IMR-90 (cell line): ENCODE data around the gene FGFBP2. TPM values are rescaled to one million over a fixed set of nuclear protein-coding genes. Genes with fewer than 3 reads are reported as not detected.

ENCODE experiments used
- ATAC-seq: fragments of 200-7000 bp; cut with Tn5 transposase; 2 replicates; pipeline ENCODE4 v1.9.1; 2020; ENCODE audit warnings: low read depth, mild to moderate bottlenecking, moderate library complexity
- BruUV-seq: library from RNA; stranded (reverse); fragments of 400-500 nt; replicated peaks from 2 replicates; lab custom pipeline; 2021; lab: Mats Ljungman, UMichigan
- CTCF ChIA-PET: fragments of 300-600 bp; formaldehyde crosslinking; extraction: SDS; loops from one replicate; lab custom pipeline; 2021; ENCODE audit warnings: antibody characterized with exemption; lab: Yijun Ruan, JAX
- POLR2A ChIA-PET: fragments of 300-600 bp; sonication (Branson Sonifier 250); formaldehyde crosslinking; loops from one replicate; lab custom pipeline; 2022; ENCODE audit warnings: antibody characterized with exemption; ENCODE audit not compliant: unreplicated experiment; lab: Charles Lee
- DNase-seq: peaks from one replicate; pipeline ENCODE4 v3.0.0; 2013
- H2AFZ ChIP-seq: replicated peaks from 2 replicates; pipeline ENCODE3; 2013; ENCODE audit warnings: low read length, mild to moderate bottlenecking; ENCODE audit not compliant: poor library complexity
- H2AK5ac ChIP-seq: 2 replicates; pipeline ENCODE4 v1.6.1; 2013; ENCODE audit warnings: low read depth, low read length, inconsistent platforms
- H2AK9ac ChIP-seq: replicated peaks from 2 replicates; pipeline ENCODE3; 2013; ENCODE audit warnings: mild to moderate bottlenecking, low read depth, low read length, moderate library complexity; ENCODE audit not compliant: poor library complexity
- H2BK120ac ChIP-seq: 2 replicates; pipeline ENCODE4 v1.6.1; 2013; ENCODE audit warnings: low read depth, low read length, inconsistent platforms
- H2BK15ac ChIP-seq: 3 replicates; pipeline ENCODE4 v1.6.1; 2013; ENCODE audit warnings: low read depth, low read length, inconsistent platforms
- H2BK20ac ChIP-seq: 2 replicates; pipeline ENCODE4 v1.6.1; 2013; ENCODE audit warnings: low read depth, mild to moderate bottlenecking, inconsistent platforms, low read length, moderate library complexity
- H2BK5ac ChIP-seq: 2 replicates; pipeline ENCODE4 v1.6.1; 2013; ENCODE audit warnings: mild to moderate bottlenecking, low read depth, low read length, inconsistent platforms; ENCODE audit not compliant: poor library complexity, severe bottlenecking
- H3K14ac ChIP-seq: replicated peaks from 2 replicates; pipeline ENCODE4 v1.6.1; 2013; ENCODE audit warnings: low read depth, low read length, inconsistent platforms
- H3K18ac ChIP-seq: 2 replicates; pipeline ENCODE4 v1.6.1; 2013; ENCODE audit warnings: low read depth, low read length, control low read depth
- H3K23ac ChIP-seq: 2 replicates; pipeline ENCODE4 v1.6.1; 2013; ENCODE audit warnings: low read depth, low read length, inconsistent platforms
- H3K27ac ChIP-seq: 2 replicates; pipeline ENCODE4 v1.5.1; 2013; ENCODE audit warnings: mild to moderate bottlenecking, control low read depth, low read length; ENCODE audit not compliant: insufficient read depth
- H3K27me3 ChIP-seq: 2 replicates; pipeline ENCODE4 v1.6.1; 2013; ENCODE audit warnings: low read length; ENCODE audit not compliant: control insufficient read depth, insufficient read depth
- H3K36me3 ChIP-seq: 2 replicates; pipeline ENCODE4 v1.6.1; 2013; ENCODE audit warnings: low read length, mixed read lengths; ENCODE audit not compliant: control insufficient read depth, insufficient read depth
- H3K4ac ChIP-seq: 2 replicates; pipeline ENCODE4 v1.6.1; 2013; ENCODE audit warnings: low read depth, low read length, inconsistent platforms
- H3K4me1 ChIP-seq: 2 replicates; pipeline ENCODE4 v1.6.1; 2013; ENCODE audit warnings: low read length, mixed read lengths; ENCODE audit not compliant: control insufficient read depth, insufficient read depth
- H3K4me2 ChIP-seq: 2 replicates; pipeline ENCODE4 v1.6.1; 2013; ENCODE audit warnings: low read depth, mild to moderate bottlenecking, control low read depth, low read length, moderate library complexity
- H3K4me3 ChIP-seq: 2 replicates; pipeline ENCODE4 v1.5.1; 2013; ENCODE audit warnings: low read depth, mild to moderate bottlenecking, control low read depth, low read length, moderate library complexity; ENCODE audit not compliant: insufficient read depth
- H3K56ac ChIP-seq: 2 replicates; pipeline ENCODE4 v1.6.1; 2013; ENCODE audit warnings: low read length, inconsistent platforms; ENCODE audit not compliant: insufficient read depth; ENCODE audit errors: extremely low read depth
- H3K79me1 ChIP-seq, 2 experiments: 2 replicates each; pipeline ENCODE4 v1.6.1; 2013; ENCODE audit warnings: low read length in 2 of 2, inconsistent platforms in 1 of 2, low read depth in 1 of 2
- H3K9ac ChIP-seq: 2 replicates; pipeline ENCODE4 v1.6.1; 2013; ENCODE audit warnings: low read depth, low read length, control low read depth
- H3K9me1 ChIP-seq: 2 replicates; pipeline ENCODE4 v1.6.1; 2013; ENCODE audit warnings: low read length, inconsistent platforms; ENCODE audit not compliant: insufficient read depth
- H3K9me3 ChIP-seq: 2 replicates; pipeline ENCODE4 v1.6.1; 2013; ENCODE audit warnings: low read length; ENCODE audit not compliant: control insufficient read depth, insufficient read depth
- H4K20me1 ChIP-seq: 2 replicates; pipeline ENCODE4 v1.6.1; 2013; ENCODE audit warnings: low read length, inconsistent platforms; ENCODE audit not compliant: insufficient read depth
- H4K5ac ChIP-seq: 2 replicates; pipeline ENCODE4 v1.6.1; 2013; ENCODE audit warnings: mild to moderate bottlenecking, low read depth, low read length, control low read depth
- H4K8ac ChIP-seq, 2 experiments: 2 replicates each; pipeline ENCODE4 v1.6.1; 2013; ENCODE audit warnings: low read depth in 2 of 2, low read length in 2 of 2, control low read depth in 1 of 2, inconsistent platforms in 1 of 2
- H4K91ac ChIP-seq: 2 replicates; pipeline ENCODE4 v1.6.1; 2013; ENCODE audit warnings: low read depth, low read length, inconsistent platforms; ENCODE audit not compliant: insufficient read depth
- SMC3 ChIP-seq: fragments of 150-350 bp; IDR thresholded peaks from 2 replicates; pipeline ENCODE4 v1.6.1; 2016; ENCODE audit warnings: low read depth, mild to moderate bottlenecking, antibody characterized with exemption, low read length, moderate library complexity
- WGBS, 2 experiments: methylation state at CpG; one replicate each; pipeline versions ENCODE4 v1.1.5 to v1.1.7; 2013; ENCODE audit warnings: missing lambda C conversion rate in 2 of 2; ENCODE audit not compliant: insufficient read length in 1 of 2; ENCODE audit errors: extremely low coverage in 2 of 2; 5-methylcytosine and 5-hydroxymethylcytosine counted together
- dilution Hi-C: fragments of 300-500 bp; cut with HindIII; formaldehyde crosslinking; loops from one replicate; pipeline ENCODE4 v1.14.3; 2018; ENCODE audit warnings: low sequenced_read_pairs; ENCODE audit not compliant: unreplicated experiment
- in situ Hi-C: fragments of 300-500 bp; cut with MboI; formaldehyde crosslinking; loops from 3 replicates; pipeline ENCODE4 v1.14.3; 2019; ENCODE audit warnings: low sequenced_read_pairs, inconsistent platforms, mixed read lengths
- intact Hi-C: fragments of 100-400 bp; cut with micrococcal nuclease; formaldehyde crosslinking; loops from 2 replicates; pipeline ENCODE4 v1.10.0; 2022
- polyA plus RNA-seq, 3 experiments: library from polyadenylated mRNA; depleted of rRNA; stranded (reverse); fragments of >200 nt; gene quantifications; 2 replicates each; pipeline ENCODE4 v1.2.3, GENCODE V29; 2012; ENCODE audit warnings: low replicate concordance in 1 of 3
- total RNA-seq: library from RNA; depleted of rRNA; stranded (reverse); fragments of >200 nt; gene quantifications from 2 replicates; pipeline ENCODE4 v1.2.3, GENCODE V29; 2012
- TF ChIP-seq, protein P1 (sequence below): fragments of 150-350 bp; IDR thresholded peaks from 2 replicates; pipeline ENCODE4 v1.6.1; 2016; ENCODE audit warnings: low read depth, mild to moderate bottlenecking, low read length, moderate library complexity, borderline replicate concordance

The FGFBP2 gene
- total and polyA plus RNA-seq, 2 of the 4 experiments (the other 2 are of a cell fraction) = not detected

DNA sequence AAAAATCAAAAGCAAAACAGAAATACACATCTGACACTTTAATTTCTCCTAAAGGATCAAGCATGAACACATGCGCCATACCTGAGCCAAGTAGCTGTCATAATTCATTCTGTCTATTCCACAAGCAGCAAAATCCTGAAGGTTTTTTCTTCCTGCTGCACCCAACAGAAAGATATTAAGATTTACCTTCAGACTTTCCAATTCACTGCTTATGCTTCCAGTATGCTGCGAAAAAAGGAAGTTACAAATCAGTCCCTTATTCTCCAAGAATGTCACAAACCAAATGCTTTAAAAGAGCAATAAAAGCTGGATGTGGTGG is 29.2 kb upstream of the FGFBP2 start:
- intact Hi-C loops = no loop called here
- no peak overlapping the region for H2BK15ac ChIP-seq
- H4K8ac ChIP-seq = no peak overlapping the region
- H3K9me3 ChIP-seq = no peaks in the 10 kb centered on the region
- H3K14ac ChIP-seq = no peak overlapping the region
- BruUV-seq = no TSS peak
- H3K27me3 ChIP-seq = peaks cover 20% of the 10 kb centered on the region
- no peaks in the 10 kb centered on the region for H3K9me1 ChIP-seq
- no peak overlapping the region for H3K56ac ChIP-seq
- in situ Hi-C loops = no loop called here
- no CpG with 5 or more reads among the region's 2 CpGs for WGBS, 2 experiments
- H4K5ac ChIP-seq = no peak overlapping the region
- no peak overlapping the region for H4K91ac ChIP-seq
- no peak overlapping the region for H3K18ac ChIP-seq
- H2BK120ac ChIP-seq = no peak overlapping the region
- H3K4me1 ChIP-seq = no peaks in the 10 kb centered on the region
- no peak overlapping the region for H3K27ac ChIP-seq
- ATAC-seq (no peak), DNase-seq (no peak)
- no peak overlapping the region for H2AK9ac ChIP-seq
- H3K4me3 ChIP-seq = no peak overlapping the region
- no peak for TF ChIP-seq SMC3
- TF ChIP-seq, protein P1, sequence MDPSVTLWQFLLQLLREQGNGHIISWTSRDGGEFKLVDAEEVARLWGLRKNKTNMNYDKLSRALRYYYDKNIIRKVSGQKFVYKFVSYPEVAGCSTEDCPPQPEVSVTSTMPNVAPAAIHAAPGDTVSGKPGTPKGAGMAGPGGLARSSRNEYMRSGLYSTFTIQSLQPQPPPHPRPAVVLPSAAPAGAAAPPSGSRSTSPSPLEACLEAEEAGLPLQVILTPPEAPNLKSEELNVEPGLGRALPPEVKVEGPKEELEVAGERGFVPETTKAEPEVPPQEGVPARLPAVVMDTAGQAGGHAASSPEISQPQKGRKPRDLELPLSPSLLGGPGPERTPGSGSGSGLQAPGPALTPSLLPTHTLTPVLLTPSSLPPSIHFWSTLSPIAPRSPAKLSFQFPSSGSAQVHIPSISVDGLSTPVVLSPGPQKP = no peak
- H3K4me2 ChIP-seq = no peak overlapping the region
- ChIA-PET CTCF (interaction anchor here (0.8 kb wide), 1 partner anchor 187 kb away, joined by 3 read pairs; no protein-coding TSS in a partner anchor), POLR2A (no interaction called here)
- no peak overlapping the region for H2AK5ac ChIP-seq
- no peaks in the 10 kb centered on the region for H3K36me3 ChIP-seq
- H3K4ac ChIP-seq = no peak overlapping the region
- no peak overlapping the region for H2BK5ac ChIP-seq
- dilution Hi-C loops = no loop called here
- H3K9ac ChIP-seq = no peak overlapping the region
- no peaks in the 10 kb centered on the region for H4K20me1 ChIP-seq
- no peaks in the 10 kb centered on the region for H3K79me1 ChIP-seq
- H3K23ac ChIP-seq = no peak overlapping the region
- H2BK20ac ChIP-seq = no peak overlapping the region
- H2AFZ ChIP-seq = no peak overlapping the region
